Stimulated activated memory B cell treated with anti-CD40 and anti-IgM and Interleukin-4, amounts not matched to agents 10 μg/mL and 1 μg/mL and 100 μg/mL, for 72 hours (primary cell): Measurements from ENCODE around the gene SMARCA2.
A peak's percentile ranks its signal among the peaks of the same experiment; 100 is the strongest.

Experiments used
- ATAC-seq: fragments of 150-1000 bp; cut with Tn5 transposase; 2 replicates; pipeline ENCODE4 v1.10.0; 2021
- H3K27ac Mint-ChIP-seq: one replicate; pipeline ENCODE4 v1.8.0; 2022; ENCODE audit warnings: mild to moderate bottlenecking, mixed read lengths
- H3K27me3 Mint-ChIP-seq: one replicate; pipeline ENCODE4 v1.8.0; 2022; ENCODE audit warnings: mixed read lengths
- H3K36me3 Mint-ChIP-seq: one replicate; pipeline ENCODE4 v1.8.0; 2022; ENCODE audit warnings: mixed read lengths
- H3K4me1 Mint-ChIP-seq: one replicate; pipeline ENCODE4 v1.8.0; 2022; ENCODE audit warnings: mixed read lengths
- H3K4me3 Mint-ChIP-seq: one replicate; pipeline ENCODE4 v1.8.0; 2022; ENCODE audit warnings: mild to moderate bottlenecking, moderate library complexity, mixed read lengths
- H3K9me3 Mint-ChIP-seq: one replicate; pipeline ENCODE4 v1.8.0; 2022; ENCODE audit warnings: mixed read lengths

The SMARCA2 gene

GRCh38 chr9:2152966-2153629 lies 138.0 kb downstream of the SMARCA2 start:
- Mint-ChIP-seq H3K27ac (peak overlapping the region; percentile 31), H3K36me3 (peaks cover 47% of the 10 kb centered on the region), H3K4me3 (no peak overlapping the region), H3K4me1 (peaks cover 56% of the 10 kb centered on the region), H3K9me3 (peaks cover 11% of the 10 kb centered on the region), H3K27me3 (no peaks in the 10 kb centered on the region)
- ATAC-seq = no peak

GRCh38 chr9:2153630-2154217 lies 138.6 kb downstream of the SMARCA2 start:
- no peaks in the 10 kb centered on the region for H3K27me3 Mint-ChIP-seq
- H3K9me3 Mint-ChIP-seq = peaks cover 10% of the 10 kb centered on the region
- peak overlapping the region; percentile 31 for H3K27ac Mint-ChIP-seq
- H3K4me3 Mint-ChIP-seq = no peak overlapping the region
- H3K36me3 Mint-ChIP-seq = peaks cover 41% of the 10 kb centered on the region
- ATAC-seq = no peak
- H3K4me1 Mint-ChIP-seq = peaks cover 62% of the 10 kb centered on the region

- Mint-ChIP-seq H3K27ac (peak overlapping the region; percentile 31), H3K36me3 (peaks cover 35% of the 10 kb centered on the region), H3K4me3 (no peak overlapping the region), H3K27me3 (no peaks in the 10 kb centered on the region), H3K4me1 (peaks cover 63% of the 10 kb centered on the region), H3K9me3 (peaks cover 7% of the 10 kb centered on the region)
- ATAC-seq = no peak
These were observed 139.6 kb downstream of the SMARCA2 start for GRCh38 chr9:2154731-2155130.

GRCh38 chr9:2155966-2156365 lies 140.8 kb downstream of the SMARCA2 start:
- H3K27ac Mint-ChIP-seq = peak overlapping the region; percentile 32
- H3K4me3 Mint-ChIP-seq = no peak overlapping the region
- peaks cover 25% of the 10 kb centered on the region for H3K36me3 Mint-ChIP-seq
- H3K9me3 Mint-ChIP-seq = peaks cover 7% of the 10 kb centered on the region
- peaks cover 74% of the 10 kb centered on the region for H3K4me1 Mint-ChIP-seq
- no peaks in the 10 kb centered on the region for H3K27me3 Mint-ChIP-seq
- ATAC-seq = no peak

- Mint-ChIP-seq H3K27me3 (no peaks in the 10 kb centered on the region), H3K27ac (peak overlapping the region; percentile 86), H3K4me1 (peaks cover 69% of the 10 kb centered on the region), H3K9me3 (peaks cover 3% of the 10 kb centered on the region), H3K36me3 (peaks cover 22% of the 10 kb centered on the region), H3K4me3 (peak overlapping the region; percentile 80)
- peak; percentile 74 for ATAC-seq
These were observed 142.3 kb downstream of the SMARCA2 start for GRCh38 chr9:2157277-2158110.

GRCh38 chr9:2158111-2158610 lies 143.0 kb downstream of the SMARCA2 start:
- peak; percentile 66 for ATAC-seq
- H3K4me3 Mint-ChIP-seq = peak overlapping the region; percentile 80
- H3K27me3 Mint-ChIP-seq = no peaks in the 10 kb centered on the region
- peaks cover 17% of the 10 kb centered on the region for H3K36me3 Mint-ChIP-seq
- H3K27ac Mint-ChIP-seq = peak overlapping the region; percentile 86
- no peaks in the 10 kb centered on the region for H3K9me3 Mint-ChIP-seq
- peaks cover 63% of the 10 kb centered on the region for H3K4me1 Mint-ChIP-seq

GRCh38 chr9:2158766-2159430 lies 143.8 kb downstream of the SMARCA2 start:
- Mint-ChIP-seq H3K4me3 (peak overlapping the region; percentile 80), H3K9me3 (no peaks in the 10 kb centered on the region), H3K27ac (peak overlapping the region; percentile 86), H3K36me3 (peaks cover 12% of the 10 kb centered on the region), H3K27me3 (no peaks in the 10 kb centered on the region), H3K4me1 (peaks cover 56% of the 10 kb centered on the region)
- ATAC-seq = no peak

GRCh38 chr9:2159521-2160454 lies 144.6 kb downstream of the SMARCA2 start:
- Mint-ChIP-seq H3K27ac (peak overlapping the region; percentile 55), H3K4me1 (peaks cover 48% of the 10 kb centered on the region), H3K4me3 (peak overlapping the region; percentile 52)

GRCh38 chr9:2161661-2162060 lies 146.5 kb downstream of the SMARCA2 start:
- H3K9me3 Mint-ChIP-seq = no peaks in the 10 kb centered on the region
- no peak overlapping the region for H3K27ac Mint-ChIP-seq
- H3K4me1 Mint-ChIP-seq = peaks cover 34% of the 10 kb centered on the region
- peaks cover 33% of the 10 kb centered on the region for H3K36me3 Mint-ChIP-seq
- no peak for ATAC-seq
- H3K4me3 Mint-ChIP-seq = no peak overlapping the region
- H3K27me3 Mint-ChIP-seq = no peaks in the 10 kb centered on the region

More at GRCh38 chr9:2159521-2160454, 144.6 kb downstream of the SMARCA2 start:
- Mint-ChIP-seq H3K9me3 (no peaks in the 10 kb centered on the region), H3K36me3 (peaks cover 19% of the 10 kb centered on the region), H3K27me3 (no peaks in the 10 kb centered on the region)
- ATAC-seq = no peak

GRCh38 chr9:2163231-2163885 lies 148.2 kb downstream of the SMARCA2 start:
- Mint-ChIP-seq H3K4me1 (peaks cover 17% of the 10 kb centered on the region), H3K4me3 (no peak overlapping the region), H3K9me3 (no peaks in the 10 kb centered on the region), H3K27ac (no peak overlapping the region), H3K27me3 (no peaks in the 10 kb centered on the region), H3K36me3 (peaks cover 44% of the 10 kb centered on the region)
- ATAC-seq = no peak

GRCh38 chr9:2164268-2164667 lies 149.1 kb downstream of the SMARCA2 start:
- ATAC-seq = no peak
- Mint-ChIP-seq H3K4me3 (no peak overlapping the region), H3K27ac (no peak overlapping the region), H3K4me1 (peaks cover 13% of the 10 kb centered on the region), H3K9me3 (no peaks in the 10 kb centered on the region), H3K27me3 (no peaks in the 10 kb centered on the region), H3K36me3 (peaks cover 49% of the 10 kb centered on the region)

- H3K4me3 Mint-ChIP-seq = no peak overlapping the region
- H3K9me3 Mint-ChIP-seq = no peaks in the 10 kb centered on the region
- H3K36me3 Mint-ChIP-seq = peaks cover 60% of the 10 kb centered on the region
- H3K4me1 Mint-ChIP-seq = no peaks in the 10 kb centered on the region
- no peaks in the 10 kb centered on the region for H3K27me3 Mint-ChIP-seq
- ATAC-seq = no peak
- no peak overlapping the region for H3K27ac Mint-ChIP-seq
These were observed 151.1 kb downstream of the SMARCA2 start for GRCh38 chr9:2166203-2166602.

GRCh38 chr9:2169035-2169434 lies 153.9 kb downstream of the SMARCA2 start:
- H3K9me3 Mint-ChIP-seq = peaks cover 4% of the 10 kb centered on the region
- no peaks in the 10 kb centered on the region for H3K27me3 Mint-ChIP-seq
- no peak overlapping the region for H3K27ac Mint-ChIP-seq
- no peaks in the 10 kb centered on the region for H3K4me1 Mint-ChIP-seq
- ATAC-seq = no peak
- no peak overlapping the region for H3K4me3 Mint-ChIP-seq
- peaks cover 68% of the 10 kb centered on the region for H3K36me3 Mint-ChIP-seq

- no peaks in the 10 kb centered on the region for H3K27me3 Mint-ChIP-seq
- peaks cover 68% of the 10 kb centered on the region for H3K36me3 Mint-ChIP-seq
- peaks cover 4% of the 10 kb centered on the region for H3K9me3 Mint-ChIP-seq
- no peak for ATAC-seq
- no peaks in the 10 kb centered on the region for H3K4me1 Mint-ChIP-seq
- H3K27ac Mint-ChIP-seq = no peak overlapping the region
- no peak overlapping the region for H3K4me3 Mint-ChIP-seq
These were observed 155.6 kb downstream of the SMARCA2 start for GRCh38 chr9:2170722-2171121.
